ENCODE measurements around the gene RBM33. TPM values are rescaled to one million over a fixed set of nuclear protein-coding genes. Genes with fewer than 3 reads are reported as not detected.

RBM33 gene
- total RNA-seq, 1 donor from 2014 or later, result 67.2 TPM

DNA sequence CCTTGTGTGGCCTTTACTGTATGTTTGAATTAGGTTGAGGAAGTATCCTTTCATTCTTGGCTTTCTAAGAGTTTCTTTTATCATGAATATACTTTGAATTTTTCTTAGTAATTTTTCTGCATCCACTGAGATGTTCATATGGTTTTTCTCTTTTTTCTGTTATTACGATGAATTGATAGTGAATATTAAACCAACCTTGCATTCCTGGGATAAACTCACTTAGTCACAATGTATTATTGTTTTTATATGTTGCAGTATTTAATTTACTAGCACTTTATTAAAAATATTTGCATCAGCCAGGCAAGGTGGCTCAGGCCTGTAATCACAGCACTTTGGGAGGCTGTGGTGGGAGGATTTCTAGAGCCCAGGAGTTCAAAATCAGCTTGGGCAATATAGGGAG lies 15.3 kb upstream of the RBM33 start:
- H3K4me3 Mint-ChIP-seq, result no peak overlapping the region
- H3K9me3 Mint-ChIP-seq, result peaks cover 9% of the 10 kb centered on the region
- TF ChIP-seq, protein P1, sequence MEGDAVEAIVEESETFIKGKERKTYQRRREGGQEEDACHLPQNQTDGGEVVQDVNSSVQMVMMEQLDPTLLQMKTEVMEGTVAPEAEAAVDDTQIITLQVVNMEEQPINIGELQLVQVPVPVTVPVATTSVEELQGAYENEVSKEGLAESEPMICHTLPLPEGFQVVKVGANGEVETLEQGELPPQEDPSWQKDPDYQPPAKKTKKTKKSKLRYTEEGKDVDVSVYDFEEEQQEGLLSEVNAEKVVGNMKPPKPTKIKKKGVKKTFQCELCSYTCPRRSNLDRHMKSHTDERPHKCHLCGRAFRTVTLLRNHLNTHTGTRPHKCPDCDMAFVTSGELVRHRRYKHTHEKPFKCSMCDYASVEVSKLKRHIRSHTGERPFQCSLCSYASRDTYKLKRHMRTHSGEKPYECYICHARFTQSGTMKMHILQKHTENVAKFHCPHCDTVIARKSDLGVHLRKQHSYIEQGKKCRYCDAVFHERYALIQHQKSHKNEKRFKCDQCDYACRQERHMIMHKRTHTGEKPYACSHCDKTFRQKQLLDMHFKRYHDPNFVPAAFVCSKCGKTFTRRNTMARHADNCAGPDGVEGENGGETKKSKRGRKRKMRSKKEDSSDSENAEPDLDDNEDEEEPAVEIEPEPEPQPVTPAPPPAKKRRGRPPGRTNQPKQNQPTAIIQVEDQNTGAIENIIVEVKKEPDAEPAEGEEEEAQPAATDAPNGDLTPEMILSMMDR (conservative IDR thresholded peaks at IDR 0.05), result no peak
- DNase-seq (ENCODE audit: extremely low spot score, unreplicated experiment), result no peak
- H3K27ac Mint-ChIP-seq, result no peak overlapping the region
- no peaks in the 10 kb centered on the region for H3K27me3 Mint-ChIP-seq
- H3K36me3 Mint-ChIP-seq, result no peaks in the 10 kb centered on the region
- no peaks in the 10 kb centered on the region for H3K4me1 Mint-ChIP-seq (ENCODE audit: unreplicated experiment)

- H3K36me3 Mint-ChIP-seq, result no peaks in the 10 kb centered on the region
- TF ChIP-seq, protein P1 (conservative IDR thresholded peaks at IDR 0.05), result peak; percentile 47
- no peaks in the 10 kb centered on the region for H3K27me3 Mint-ChIP-seq
- H3K4me3 Mint-ChIP-seq, result no peak overlapping the region
- H3K27ac Mint-ChIP-seq, result no peak overlapping the region
- H3K9me3 Mint-ChIP-seq, result peaks cover 15% of the 10 kb centered on the region
- no peaks in the 10 kb centered on the region for H3K4me1 Mint-ChIP-seq (ENCODE audit: unreplicated experiment)
- no peak for DNase-seq (ENCODE audit: extremely low spot score, unreplicated experiment)
These were observed 13.3 kb upstream of the RBM33 start for GRCh38 chr7:155631155-155631554.

DNA sequence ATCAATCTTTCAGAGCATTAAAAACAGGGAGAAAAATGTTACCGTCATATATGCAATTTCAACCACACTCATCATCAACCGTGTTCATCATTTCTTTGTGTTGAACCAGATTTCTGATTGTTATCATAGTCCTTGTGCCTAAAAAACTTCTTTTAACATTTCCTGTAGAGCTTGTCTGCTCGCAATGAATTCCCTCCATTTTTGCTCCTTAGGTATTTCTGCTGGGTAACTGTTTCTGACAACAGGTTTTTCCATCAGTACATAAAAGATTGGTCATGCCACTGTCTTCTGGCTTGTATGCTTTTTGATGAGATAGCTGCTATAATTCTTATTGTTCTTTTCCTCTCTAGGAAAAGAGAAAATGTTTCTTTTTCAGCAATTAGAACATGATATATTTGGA lies 8.6 kb upstream of the RBM33 start:
- Mint-ChIP-seq H3K27ac (no peak overlapping the region), H3K36me3 (peaks cover 9% of the 10 kb centered on the region), H3K9me3 (peaks cover 19% of the 10 kb centered on the region), H3K4me3 (no peak overlapping the region), H3K4me1 (ENCODE audit: unreplicated experiment) (no peaks in the 10 kb centered on the region), H3K27me3 (no peaks in the 10 kb centered on the region)
- TF ChIP-seq, protein P1 (conservative IDR thresholded peaks at IDR 0.05), result no peak
- DNase-seq (ENCODE audit: extremely low spot score, unreplicated experiment), result no peak

DNA sequence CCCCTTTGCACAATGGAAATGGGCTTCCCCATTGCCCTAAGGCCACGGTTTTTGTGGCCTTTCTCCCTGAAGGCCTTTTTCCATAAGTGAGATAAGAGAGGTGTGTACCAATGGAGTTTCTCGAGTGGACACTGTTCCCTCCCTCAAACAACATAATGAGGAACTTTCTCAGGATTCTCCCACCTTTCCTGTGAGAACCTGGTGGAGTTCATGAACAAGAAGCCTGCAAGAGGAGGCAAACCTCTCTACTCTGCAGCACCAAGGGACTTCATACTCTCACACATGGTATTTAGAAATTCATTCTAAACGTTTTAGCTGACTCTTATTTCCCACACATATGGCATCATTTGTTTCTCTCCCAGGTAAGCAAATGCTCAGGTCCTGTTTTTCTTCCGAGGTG lies 7.3 kb upstream of the RBM33 start:
- H3K4me3 Mint-ChIP-seq, result no peak overlapping the region
- no peak overlapping the region for H3K27ac Mint-ChIP-seq
- TF ChIP-seq, protein P1 (conservative IDR thresholded peaks at IDR 0.05), result no peak
- DNase-seq (ENCODE audit: extremely low spot score, unreplicated experiment), result no peak
- no peaks in the 10 kb centered on the region for H3K4me1 Mint-ChIP-seq (ENCODE audit: unreplicated experiment)
- no peaks in the 10 kb centered on the region for H3K27me3 Mint-ChIP-seq
- H3K36me3 Mint-ChIP-seq, result peaks cover 18% of the 10 kb centered on the region
- H3K9me3 Mint-ChIP-seq, result peaks cover 19% of the 10 kb centered on the region

GRCh38 chr7:155638366-155638765 lies 6.1 kb upstream of the RBM33 start:
- Mint-ChIP-seq H3K4me3 (no peak overlapping the region), H3K27me3 (no peaks in the 10 kb centered on the region), H3K36me3 (peaks cover 20% of the 10 kb centered on the region), H3K27ac (no peak overlapping the region), H3K9me3 (peaks cover 19% of the 10 kb centered on the region), H3K4me1 (ENCODE audit: unreplicated experiment) (peaks cover 2% of the 10 kb centered on the region)
- TF ChIP-seq, protein P1 (conservative IDR thresholded peaks at IDR 0.05), result no peak
- DNase-seq (ENCODE audit: extremely low spot score, unreplicated experiment), result no peak

- no peaks in the 10 kb centered on the region for H3K27me3 Mint-ChIP-seq
- no peak for DNase-seq (ENCODE audit: extremely low spot score, unreplicated experiment)
- TF ChIP-seq, protein P1 (conservative IDR thresholded peaks at IDR 0.05), result no peak
- no peak overlapping the region for H3K27ac Mint-ChIP-seq
- H3K9me3 Mint-ChIP-seq, result peaks cover 19% of the 10 kb centered on the region
- H3K4me3 Mint-ChIP-seq, result no peak overlapping the region
- peaks cover 11% of the 10 kb centered on the region for H3K4me1 Mint-ChIP-seq (ENCODE audit: unreplicated experiment)
- peaks cover 31% of the 10 kb centered on the region for H3K36me3 Mint-ChIP-seq
These were observed 4.4 kb upstream of the RBM33 start for GRCh38 chr7:155639958-155640520.

All from type B pancreatic cell (in vitro differentiated cells).